Stimulated activated naive CD8-positive, alpha-beta T cell treated with anti-CD3 and anti-CD28 coated beads, Interleukin-15, amount 100 ng/mL, for 72 hours (primary cell): ENCODE measurements around the gene GFPT2.

ENCODE experiments used
- ATAC-seq: fragments of 150-1000 bp; cut with Tn5 transposase; 2 replicates; pipeline ENCODE4 v1.10.0; 2021; ENCODE audit warnings: mild to moderate bottlenecking, moderate library complexity
- DNase-seq, 2 donors: peaks; one replicate each; pipeline ENCODE4 v3.0.0; 2021 to 2022
- H3K27ac Mint-ChIP-seq, 2 donors: one replicate each; pipeline ENCODE4 v1.8.0; 2022; ENCODE audit warnings: mild to moderate bottlenecking in 2 of 2, mixed read lengths in 2 of 2, moderate library complexity in 2 of 2
- H3K27me3 Mint-ChIP-seq: one replicate; pipeline ENCODE4 v1.8.0; 2022; ENCODE audit warnings: mixed read lengths
- H3K4me1 Mint-ChIP-seq: one replicate; pipeline ENCODE4 v1.8.0; 2022; ENCODE audit warnings: mild to moderate bottlenecking, mixed read lengths
- H3K4me3 Mint-ChIP-seq, 2 donors: one replicate each; pipeline ENCODE4 v1.8.0; 2022; ENCODE audit warnings: mild to moderate bottlenecking in 2 of 2, mixed read lengths in 2 of 2, moderate library complexity in 1 of 2
- H3K9me3 Mint-ChIP-seq, 2 donors: one replicate each; pipeline ENCODE4 v1.8.0; 2022; ENCODE audit warnings: mixed read lengths in 2 of 2

Gene GFPT2

GRCh38 chr5:180381851-180382480 lies 28.8 kb upstream of the GFPT2 start:
- DNase-seq (no peak), ATAC-seq (no peak)
- H3K4me3 Mint-ChIP-seq: no peak overlapping the region
- H3K27me3 Mint-ChIP-seq: peaks cover 8% of the 10 kb centered on the region
- peak overlapping the region in 1 of 2 donors; percentile 77 for H3K27ac Mint-ChIP-seq
- no peaks in the 10 kb centered on the region for H3K4me1 Mint-ChIP-seq
- H3K9me3 Mint-ChIP-seq: no peaks in the 10 kb centered on the region

GRCh38 chr5:180381428-180381827 lies 28.3 kb upstream of the GFPT2 start:
- H3K27me3 Mint-ChIP-seq: peaks cover 8% of the 10 kb centered on the region
- no peak overlapping the region for H3K27ac Mint-ChIP-seq
- H3K9me3 Mint-ChIP-seq: no peaks in the 10 kb centered on the region
- DNase-seq (no peak), ATAC-seq (no peak)
- no peak overlapping the region for H3K4me3 Mint-ChIP-seq
- no peaks in the 10 kb centered on the region for H3K4me1 Mint-ChIP-seq

GRCh38 chr5:180380856-180381255 lies 27.7 kb upstream of the GFPT2 start:
- Mint-ChIP-seq H3K4me1 (no peaks in the 10 kb centered on the region), H3K4me3 (no peak overlapping the region), H3K27ac (no peak overlapping the region), H3K9me3 (no peaks in the 10 kb centered on the region), H3K27me3 (peaks cover 8% of the 10 kb centered on the region)
- ATAC-seq: no peak
- DNase-seq: no peak

- Mint-ChIP-seq H3K4me1 (no peaks in the 10 kb centered on the region), H3K4me3 (no peak overlapping the region), H3K27me3 (peaks cover 5% of the 10 kb centered on the region), H3K27ac (no peak overlapping the region), H3K9me3 (no peaks in the 10 kb centered on the region)
- ATAC-seq: no peak
- no peak for DNase-seq
These were observed 27.3 kb upstream of the GFPT2 start for GRCh38 chr5:180380441-180380840.

GRCh38 chr5:180379355-180380070 lies 26.4 kb upstream of the GFPT2 start:
- ATAC-seq (no peak), DNase-seq (no peak)
- Mint-ChIP-seq H3K4me3 (no peak overlapping the region), H3K9me3 (no peaks in the 10 kb centered on the region), H3K4me1 (no peaks in the 10 kb centered on the region), H3K27ac (peak overlapping the region; percentile 25 to 48), H3K27me3 (no peaks in the 10 kb centered on the region)

GRCh38 chr5:180378438-180379344 lies 25.6 kb upstream of the GFPT2 start:
- Mint-ChIP-seq H3K27ac (no peak overlapping the region), H3K4me3 (no peak overlapping the region), H3K4me1 (no peaks in the 10 kb centered on the region), H3K27me3 (no peaks in the 10 kb centered on the region), H3K9me3 (no peaks in the 10 kb centered on the region)
- no peak for ATAC-seq
- DNase-seq: no peak

- no peaks in the 10 kb centered on the region for H3K4me1 Mint-ChIP-seq
- ATAC-seq (no peak), DNase-seq (no peak)
- H3K27ac Mint-ChIP-seq: no peak overlapping the region
- no peaks in the 10 kb centered on the region for H3K9me3 Mint-ChIP-seq
- H3K4me3 Mint-ChIP-seq: no peak overlapping the region
- H3K27me3 Mint-ChIP-seq: no peaks in the 10 kb centered on the region
These were observed 24.5 kb upstream of the GFPT2 start for GRCh38 chr5:180377556-180378197.

GRCh38 chr5:180376511-180376910 lies 23.4 kb upstream of the GFPT2 start:
- DNase-seq (no peak), ATAC-seq (no peak)
- Mint-ChIP-seq H3K4me1 (no peaks in the 10 kb centered on the region), H3K9me3 (no peaks in the 10 kb centered on the region), H3K27me3 (no peaks in the 10 kb centered on the region), H3K4me3 (no peak overlapping the region), H3K27ac (no peak overlapping the region)

- Mint-ChIP-seq H3K27ac (no peak overlapping the region), H3K9me3 (no peaks in the 10 kb centered on the region), H3K4me1 (no peaks in the 10 kb centered on the region), H3K27me3 (no peaks in the 10 kb centered on the region), H3K4me3 (no peak overlapping the region)
- no peak for ATAC-seq
- DNase-seq: no peak
These were observed 22.8 kb upstream of the GFPT2 start for GRCh38 chr5:180375955-180376354.

GRCh38 chr5:180375291-180375690 lies 22.2 kb upstream of the GFPT2 start:
- H3K4me1 Mint-ChIP-seq: no peaks in the 10 kb centered on the region

GRCh38 chr5:180373870-180374269 lies 20.7 kb upstream of the GFPT2 start:
- ATAC-seq: no peak
- H3K27ac Mint-ChIP-seq: no peak overlapping the region
- no peak overlapping the region for H3K4me3 Mint-ChIP-seq
- H3K9me3 Mint-ChIP-seq: no peaks in the 10 kb centered on the region
- no peaks in the 10 kb centered on the region for H3K27me3 Mint-ChIP-seq
- no peaks in the 10 kb centered on the region for H3K4me1 Mint-ChIP-seq
- no peak for DNase-seq

More at GRCh38 chr5:180375291-180375690, 22.2 kb upstream of the GFPT2 start:
- H3K4me3 Mint-ChIP-seq: no peak overlapping the region
- ATAC-seq (no peak), DNase-seq (no peak)
- H3K9me3 Mint-ChIP-seq: no peaks in the 10 kb centered on the region
- no peaks in the 10 kb centered on the region for H3K27me3 Mint-ChIP-seq
- H3K27ac Mint-ChIP-seq: no peak overlapping the region

- no peaks in the 10 kb centered on the region for H3K9me3 Mint-ChIP-seq
- no peak for ATAC-seq
- no peak for DNase-seq
- H3K27ac Mint-ChIP-seq: no peak overlapping the region
- H3K27me3 Mint-ChIP-seq: no peaks in the 10 kb centered on the region
- H3K4me3 Mint-ChIP-seq: no peak overlapping the region
- H3K4me1 Mint-ChIP-seq: no peaks in the 10 kb centered on the region
These were observed 20.3 kb upstream of the GFPT2 start for GRCh38 chr5:180373454-180373853.

- Mint-ChIP-seq H3K4me3 (no peak overlapping the region), H3K9me3 (no peaks in the 10 kb centered on the region), H3K27ac (no peak overlapping the region), H3K27me3 (no peaks in the 10 kb centered on the region), H3K4me1 (no peaks in the 10 kb centered on the region)
- DNase-seq: no peak
- ATAC-seq: no peak
These were observed 18.8 kb upstream of the GFPT2 start for GRCh38 chr5:180371949-180372348.

GRCh38 chr5:180370861-180371641 lies 17.9 kb upstream of the GFPT2 start:
- no peaks in the 10 kb centered on the region for H3K27me3 Mint-ChIP-seq
- no peak for ATAC-seq
- DNase-seq: no peak
- no peak overlapping the region for H3K4me3 Mint-ChIP-seq
- no peaks in the 10 kb centered on the region for H3K9me3 Mint-ChIP-seq
- H3K27ac Mint-ChIP-seq: no peak overlapping the region
- H3K4me1 Mint-ChIP-seq: no peaks in the 10 kb centered on the region

- H3K27me3 Mint-ChIP-seq: no peaks in the 10 kb centered on the region
- H3K27ac Mint-ChIP-seq: no peak overlapping the region
- H3K9me3 Mint-ChIP-seq: no peaks in the 10 kb centered on the region
- ATAC-seq (no peak), DNase-seq (no peak)
- no peak overlapping the region for H3K4me3 Mint-ChIP-seq
- no peaks in the 10 kb centered on the region for H3K4me1 Mint-ChIP-seq
These were observed 14.9 kb upstream of the GFPT2 start for GRCh38 chr5:180367991-180368390.
